GM23338 (cell line): Measurements from ENCODE around the gene ZPBP.

Source experiments
- CTCF ChIP-seq, 2 experiments: fragments of 200-600 bp in 1 of 2; sonication (generic) in 1 of 2; conservative IDR thresholded peaks; 2 replicates each; pipeline versions ENCODE4 v1.5.1 to v1.6.1; 2016 to 2017; ENCODE audit warnings: antibody characterized with exemption in 2 of 2, low read depth in 2 of 2, mild to moderate bottlenecking in 2 of 2, moderate library complexity in 1 of 2
- ETS1 ChIP-seq: IDR thresholded peaks from 2 replicates; pipeline ENCODE4 v1.6.1; 2016; ENCODE audit warnings: antibody characterized with exemption
- EZH2 ChIP-seq: fragments of 200-600 bp; sonication (generic); IDR thresholded peaks from one replicate; pipeline ENCODE4 v1.8.0; 2017; ENCODE audit warnings: antibody characterized with exemption, mild to moderate bottlenecking, low read depth; ENCODE audit not compliant: unreplicated experiment
- EZH2phosphoT487 ChIP-seq: fragments of 200-600 bp; sonication (generic); IDR thresholded peaks from one replicate; pipeline ENCODE4 v1.8.1; 2018; ENCODE audit warnings: antibody characterized with exemption; ENCODE audit not compliant: unreplicated experiment
- JUNB ChIP-seq: IDR thresholded peaks from one replicate; pipeline ENCODE4 v1.6.1; 2016; ENCODE audit warnings: antibody characterized with exemption; ENCODE audit not compliant: unreplicated experiment
- POLR2AphosphoS5 ChIP-seq: IDR thresholded peaks from 2 replicates; pipeline ENCODE4 v1.6.1; 2016; ENCODE audit warnings: antibody characterized with exemption, low read depth
- REST ChIP-seq: IDR thresholded peaks from one replicate; pipeline ENCODE4 v1.6.1; 2018; ENCODE audit warnings: antibody characterized with exemption; ENCODE audit not compliant: unreplicated experiment
- STAT1 ChIP-seq: IDR thresholded peaks from one replicate; pipeline ENCODE4 v1.6.1; 2016; ENCODE audit warnings: antibody characterized with exemption; ENCODE audit not compliant: unreplicated experiment

GRCh38 chr7:49937608-49938007 lies 155.4 kb downstream of the ZPBP start:
- no peak for TF ChIP-seq CTCF (conservative IDR thresholded peaks at IDR 0.05; ENCODE audit: low read depth in 2 of 2)
- no peak for TF ChIP-seq POLR2AphosphoS5
- no peak for TF ChIP-seq EZH2phosphoT487
- TF ChIP-seq EZH2 = no peak
- no peak for TF ChIP-seq JUNB
- no peak for TF ChIP-seq REST
- TF ChIP-seq ETS1 = no peak
- no peak for TF ChIP-seq STAT1
